ENCODE measurements around the gene PAIP1.

- no peak for TF ChIP-seq CTCF (IDR thresholded peaks at IDR 0.05)
- TF ChIP-seq POLR2A (IDR thresholded peaks at IDR 0.05): no peak
Observed at GRCh38 chr5:43582082-43583005, 25.5 kb upstream of the PAIP1 start.
